ENCODE data around the gene ANKS1B. TPM values are rescaled to one million over a fixed set of nuclear protein-coding genes. Genes with fewer than 3 reads are reported as not detected.
"Not testable (repeated sequence)": the region's sequence is repeated elsewhere in the genome, so short reads cannot be mapped to it uniquely, and the experiment has no call there.

The ANKS1B gene
- total RNA-seq, 2 donors from 2014 or later: 45.5 to 65.9 TPM

GRCh38 chr12:99649551-99649950, 335.2 kb downstream of the ANKS1B start:
- Histone ChIP-seq H3K27me3 (replicated peaks; ENCODE audit: insufficient read depth) (no peaks in the 10 kb centered on the region), H3K9me3 (no peaks in the 10 kb centered on the region), H3K4me1 (ENCODE audit: control insufficient read depth in 1 of 2, low read depth in 2 of 2) (no peaks in the 10 kb centered on the region), H3K36me3 (no peaks in the 10 kb centered on the region), H3K27ac (no peak overlapping the region), H3K4me3 (no peak overlapping the region)
- ATAC-seq (ENCODE audit: insufficient number of reproducible peaks, low FRiP score, low read depth): no peak
- no peak for DNase-seq (ENCODE audit: low spot score)
- no peak for TF ChIP-seq CTCF (IDR thresholded peaks at IDR 0.05)

DNA sequence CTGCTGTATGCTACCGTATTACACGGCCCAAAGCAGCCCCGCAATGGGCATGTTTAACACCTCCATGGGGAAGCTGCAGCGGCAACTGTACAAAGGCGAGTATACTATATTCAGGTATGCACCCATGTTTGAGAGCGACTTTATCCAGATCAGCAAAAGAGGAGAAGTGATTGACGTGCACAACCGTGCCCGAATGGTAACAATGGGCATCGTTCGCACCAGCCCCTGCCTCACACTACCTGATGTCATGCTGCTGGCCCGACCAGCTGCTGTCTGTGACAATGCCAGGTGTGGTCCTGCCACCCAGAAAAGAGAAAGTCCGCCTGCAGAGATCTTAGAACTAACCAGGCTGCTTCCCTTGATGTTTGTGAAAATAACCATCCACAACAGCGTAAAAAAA, 336.6 kb downstream of the ANKS1B start:
- H3K4me3 ChIP-seq: no peak overlapping the region
- no peaks in the 10 kb centered on the region for H3K4me1 ChIP-seq (ENCODE audit: control insufficient read depth in 1 of 2, low read depth in 2 of 2)
- DNase-seq (ENCODE audit: low spot score): no peak
- no peaks in the 10 kb centered on the region for H3K9me3 ChIP-seq
- H3K27me3 ChIP-seq (replicated peaks; ENCODE audit: insufficient read depth): no peaks in the 10 kb centered on the region
- no peak overlapping the region for H3K27ac ChIP-seq
- TF ChIP-seq CTCF (IDR thresholded peaks at IDR 0.05): no peak
- no peaks in the 10 kb centered on the region for H3K36me3 ChIP-seq
- no peak for ATAC-seq (ENCODE audit: insufficient number of reproducible peaks, low FRiP score, low read depth)

GRCh38 chr12:99647453-99647852, 337.3 kb downstream of the ANKS1B start, which contains the start of gene GARIN6:
Gene GARIN6, plus strand, starts transcription at chr12:99647753. Its CDS starts 422 bp downstream, at chr12:99648175.
- no peak for DNase-seq (ENCODE audit: low spot score)
- no peaks in the 10 kb centered on the region for H3K9me3 ChIP-seq
- H3K27ac ChIP-seq: no peak within 1 kb of the TSS
- no peak within 1 kb of the TSS for H3K4me3 ChIP-seq
- H3K4me1 ChIP-seq (ENCODE audit: control insufficient read depth in 1 of 2, low read depth in 2 of 2): no peaks in the 10 kb centered on the region
- H3K27me3 ChIP-seq (replicated peaks; ENCODE audit: insufficient read depth): no peaks in the 10 kb centered on the region
- no peaks in the 10 kb centered on the region for H3K36me3 ChIP-seq
- TF ChIP-seq CTCF (IDR thresholded peaks at IDR 0.05): no peak
- ATAC-seq (ENCODE audit: insufficient number of reproducible peaks, low FRiP score, low read depth): no peak

- no peak overlapping the region for H3K4me3 ChIP-seq
- no peaks in the 10 kb centered on the region for H3K27me3 ChIP-seq (replicated peaks; ENCODE audit: insufficient read depth)
- TF ChIP-seq CTCF (IDR thresholded peaks at IDR 0.05): no peak
Observed at GRCh38 chr12:99644629-99645028, 340.1 kb downstream of the ANKS1B start.

DNA sequence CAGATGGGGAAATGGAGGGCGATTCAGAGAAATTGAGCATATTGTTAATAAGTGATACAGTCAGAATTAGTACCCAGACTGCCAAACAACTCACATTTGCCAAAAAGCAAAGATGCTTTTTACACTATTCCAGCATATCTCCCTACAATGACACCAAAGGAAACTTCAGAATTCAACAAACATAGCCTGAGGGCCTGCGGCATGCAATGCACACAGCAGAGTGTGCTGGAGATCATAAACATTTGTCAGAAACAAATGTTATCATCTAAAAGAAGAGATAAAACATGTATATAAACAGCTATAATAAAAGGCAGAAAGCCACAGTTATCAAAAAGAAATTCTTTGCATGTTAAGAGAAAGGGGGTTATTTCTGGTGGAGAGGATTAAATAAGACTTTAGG, 357.3 kb downstream of the ANKS1B start:
- Histone ChIP-seq H3K4me3 (no peak overlapping the region), H3K27me3 (replicated peaks; ENCODE audit: insufficient read depth) (no peaks in the 10 kb centered on the region), H3K4me1 (ENCODE audit: control insufficient read depth in 1 of 2, low read depth in 2 of 2) (no peaks in the 10 kb centered on the region), H3K9me3 (no peaks in the 10 kb centered on the region), H3K27ac (no peak overlapping the region), H3K36me3 (no peaks in the 10 kb centered on the region)
- TF ChIP-seq CTCF (IDR thresholded peaks at IDR 0.05): no peak
- ATAC-seq (ENCODE audit: insufficient number of reproducible peaks, low FRiP score, low read depth) (no peak), DNase-seq (ENCODE audit: low spot score) (no peak)

More at GRCh38 chr12:99644629-99645028, 340.1 kb downstream of the ANKS1B start:
- no peak overlapping the region for H3K27ac ChIP-seq
- no peaks in the 10 kb centered on the region for H3K9me3 ChIP-seq
- ATAC-seq (ENCODE audit: insufficient number of reproducible peaks, low FRiP score, low read depth): no peak
- no peaks in the 10 kb centered on the region for H3K4me1 ChIP-seq (ENCODE audit: control insufficient read depth in 1 of 2, low read depth in 2 of 2)
- no peak for DNase-seq (ENCODE audit: low spot score)
- H3K36me3 ChIP-seq: no peaks in the 10 kb centered on the region

DNA sequence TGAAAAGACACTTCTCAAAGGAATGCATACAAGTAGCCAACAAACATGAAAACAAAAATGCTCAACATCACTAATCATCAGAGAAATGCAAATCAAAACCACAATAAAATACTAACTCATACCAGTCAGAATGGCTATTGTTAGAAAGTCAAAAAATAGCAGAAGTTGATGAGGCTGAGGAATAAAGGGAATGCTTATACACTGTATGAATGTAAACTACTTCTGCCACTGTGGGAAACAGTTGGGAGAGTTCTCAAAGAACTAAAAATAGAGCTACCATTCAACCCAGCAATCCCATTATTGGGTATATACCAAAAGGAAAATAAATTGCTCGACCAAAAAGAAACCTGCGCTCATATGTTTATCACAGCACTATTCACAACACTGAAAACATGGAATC, 360.1 kb downstream of the ANKS1B start:
- not testable (repeated sequence) for ATAC-seq (ENCODE audit: insufficient number of reproducible peaks, low FRiP score, low read depth); H3K4me3 ChIP-seq; H3K36me3 ChIP-seq; H3K4me1 ChIP-seq (ENCODE audit: control insufficient read depth in 1 of 2, low read depth in 2 of 2); DNase-seq (ENCODE audit: low spot score); H3K27ac ChIP-seq; H3K27me3 ChIP-seq (replicated peaks; ENCODE audit: insufficient read depth)
- H3K9me3 ChIP-seq: peaks cover 11% of the 10 kb centered on the region
